CD4-positive, alpha-beta T cell treated with Interleukin-4 for 4 hours (primary cell): ENCODE data around the gene EML1.
A peak's percentile ranks its signal among the peaks of the same experiment; 100 is the strongest.
"Not testable (repeated sequence)": the region's sequence is repeated elsewhere in the genome, so short reads cannot be mapped to it uniquely, and the experiment has no call there.

Experiments used
- DNase-seq: peaks from one replicate; pipeline ENCODE4 v3.0.0-alpha.2; 2020

The EML1 gene

GRCh38 chr14:99945732-99946651, 152.8 kb downstream of the EML1 start:
- peak; percentile 0 for DNase-seq

GRCh38 chr14:99946652-99947489, 153.7 kb downstream of the EML1 start:
- DNase-seq: peak; percentile 39

DNA sequence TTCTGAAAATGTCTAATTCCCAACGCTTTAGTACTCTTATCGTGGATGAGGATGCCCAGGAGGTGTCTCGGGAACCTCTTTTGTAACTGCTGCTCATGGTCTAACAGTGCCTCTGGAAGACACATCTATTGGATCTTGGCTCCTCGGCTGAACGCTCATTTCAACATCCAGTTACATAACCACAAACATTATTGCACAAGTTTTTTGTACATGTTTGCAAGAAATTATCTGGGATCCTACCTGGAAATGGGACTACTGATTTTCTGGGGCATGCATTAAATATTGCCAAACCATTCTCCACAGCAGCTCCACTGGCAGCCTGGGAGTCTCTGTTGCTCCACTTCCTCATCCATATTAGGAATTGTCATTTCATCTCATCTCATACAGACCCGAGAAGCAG, 154.5 kb downstream of the EML1 start:
- DNase-seq: no peak

- DNase-seq: not testable (repeated sequence)
These were observed 156.0 kb downstream of the EML1 start for GRCh38 chr14:99949011-99949732.

DNA sequence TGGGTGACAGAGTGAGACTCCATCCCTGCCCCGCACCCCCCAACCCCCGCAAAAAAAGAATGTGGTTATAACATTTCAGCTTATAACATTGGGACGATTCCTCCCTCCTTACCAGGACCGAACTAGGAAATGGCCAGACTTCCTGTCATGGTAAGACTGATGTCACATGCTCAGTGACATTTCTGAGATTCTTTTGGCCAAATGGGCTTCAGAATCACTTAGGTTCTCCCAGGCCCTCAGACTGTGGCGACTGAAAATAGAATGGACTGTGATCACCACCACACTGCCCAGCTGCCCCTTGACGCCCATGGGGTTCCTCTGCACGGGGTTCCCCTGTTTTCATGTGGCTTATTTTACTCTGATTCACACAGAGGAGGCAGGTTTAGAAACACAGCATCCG, 157.0 kb downstream of the EML1 start:
- DNase-seq: no peak

GRCh38 chr14:99951085-99951484, 157.9 kb downstream of the EML1 start:
- DNase-seq: no peak

DNA sequence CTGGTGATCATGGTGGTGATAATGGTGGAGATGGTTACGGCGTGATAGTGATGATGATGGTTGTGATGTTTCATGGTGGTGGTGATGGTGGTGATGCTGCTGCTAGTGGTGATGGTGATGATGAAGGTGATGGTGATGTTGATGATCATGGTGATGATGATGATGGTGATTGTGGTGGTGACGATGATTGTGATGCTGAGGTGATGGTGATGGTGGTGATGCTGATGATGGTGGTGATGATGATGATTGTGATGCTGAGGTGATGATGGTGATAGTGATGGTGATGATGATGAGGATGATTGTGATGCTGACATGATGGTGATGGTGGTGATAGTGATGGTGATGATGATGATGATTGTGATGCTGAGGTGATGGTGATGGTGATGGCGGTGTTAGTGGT, 158.8 kb downstream of the EML1 start:
- no peak for DNase-seq

DNA sequence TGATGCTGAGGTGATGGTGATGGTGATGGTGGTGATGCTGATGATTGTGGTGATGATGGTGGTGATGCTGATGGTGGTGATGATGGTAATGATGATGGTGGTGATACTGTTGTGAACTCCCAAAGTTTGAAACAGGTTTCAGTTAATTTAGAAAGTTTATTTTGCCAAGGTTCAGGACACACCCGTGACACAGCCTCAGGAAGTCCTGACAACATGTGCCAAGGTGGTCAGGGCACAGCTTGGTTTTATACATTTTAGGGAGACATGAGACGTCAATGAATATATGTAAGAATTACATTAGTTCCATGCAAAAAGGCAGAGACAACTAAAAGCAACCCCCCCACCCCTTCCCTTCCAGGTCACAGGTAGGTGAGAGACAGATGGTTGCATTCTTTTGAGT, 159.2 kb downstream of the EML1 start:
- DNase-seq: no peak

DNA sequence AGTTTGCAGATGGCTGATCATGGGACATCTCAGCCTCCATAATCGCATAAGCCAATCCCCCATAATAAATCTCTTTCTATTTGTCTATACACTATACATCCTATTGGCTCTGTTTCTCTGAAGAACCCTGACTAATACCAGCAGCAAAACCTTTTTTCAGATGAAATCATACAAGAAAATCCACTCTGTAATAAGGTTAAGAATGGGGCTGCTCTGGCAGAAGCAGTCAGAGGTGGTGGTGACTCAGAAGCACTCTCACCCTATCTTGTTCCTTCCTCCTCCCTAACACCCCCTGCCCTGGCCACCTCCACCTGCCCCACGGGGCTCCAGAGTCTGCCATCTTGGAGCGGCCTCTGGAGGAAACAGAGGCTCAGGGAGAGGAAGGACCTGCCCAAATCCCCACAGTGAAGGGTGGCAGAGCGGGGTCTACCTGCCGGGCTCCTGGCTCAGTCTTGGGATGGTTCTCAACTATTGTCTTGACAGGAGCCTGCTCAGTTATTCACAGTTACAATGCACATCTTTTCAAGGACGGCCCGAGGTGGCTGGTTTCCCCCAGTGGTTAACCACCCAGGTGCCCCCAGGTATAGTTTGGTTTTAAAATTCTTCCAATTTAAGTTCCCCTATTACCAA, 162.7 kb downstream of the EML1 start:
- no peak for DNase-seq

GRCh38 chr14:99958380-99958779, 165.2 kb downstream of the EML1 start:
- DNase-seq: no peak

- DNase-seq: no peak
These were observed 168.8 kb downstream of the EML1 start for GRCh38 chr14:99961826-99962518.

- no peak for DNase-seq
These were observed 171.8 kb downstream of the EML1 start for GRCh38 chr14:99964979-99965378.

- DNase-seq: no peak
These were observed 173.0 kb downstream of the EML1 start for GRCh38 chr14:99966037-99966835.

GRCh38 chr14:99966912-99967311, 173.7 kb downstream of the EML1 start:
- DNase-seq: no peak

DNA sequence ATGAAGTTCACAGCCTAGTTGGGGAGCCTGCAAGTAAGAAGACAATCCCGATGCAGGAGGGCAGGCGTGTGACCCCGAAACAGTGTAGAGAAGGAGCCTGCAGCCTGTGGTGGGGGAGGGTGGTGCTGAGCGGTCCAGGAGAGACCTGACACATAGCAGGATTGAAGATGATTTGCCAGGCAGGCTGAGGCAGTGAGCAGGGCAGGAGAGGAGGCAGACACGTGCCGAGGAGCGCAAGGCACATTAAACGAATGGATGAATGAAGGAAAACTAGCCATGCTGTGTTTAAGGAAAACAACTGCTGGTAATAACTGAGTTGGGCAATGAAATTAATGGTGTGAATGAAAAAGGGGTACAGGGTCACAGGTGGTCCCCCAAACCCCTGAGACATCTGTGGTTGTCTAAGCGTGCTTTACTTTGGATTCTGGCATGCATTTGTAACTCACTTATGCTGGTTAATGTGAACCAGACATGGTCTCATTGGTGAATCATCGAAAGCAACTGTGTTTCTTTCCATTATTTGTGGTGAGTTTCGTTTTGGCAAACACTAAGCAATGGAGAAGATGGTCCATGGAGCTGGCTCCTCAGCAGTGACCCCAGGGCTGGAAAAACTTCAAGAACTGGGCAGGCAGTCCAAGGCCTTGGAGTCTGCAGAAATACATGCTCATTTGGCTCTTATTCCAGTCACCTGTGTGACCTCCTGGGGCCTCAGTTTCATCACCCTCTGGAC, 175.1 kb downstream of the EML1 start:
- DNase-seq: no peak

- DNase-seq: no peak
These were observed 175.7 kb downstream of the EML1 start for GRCh38 chr14:99968941-99969340.

- DNase-seq: no peak
These were observed 176.6 kb downstream of the EML1 start for GRCh38 chr14:99969673-99970322.

DNA sequence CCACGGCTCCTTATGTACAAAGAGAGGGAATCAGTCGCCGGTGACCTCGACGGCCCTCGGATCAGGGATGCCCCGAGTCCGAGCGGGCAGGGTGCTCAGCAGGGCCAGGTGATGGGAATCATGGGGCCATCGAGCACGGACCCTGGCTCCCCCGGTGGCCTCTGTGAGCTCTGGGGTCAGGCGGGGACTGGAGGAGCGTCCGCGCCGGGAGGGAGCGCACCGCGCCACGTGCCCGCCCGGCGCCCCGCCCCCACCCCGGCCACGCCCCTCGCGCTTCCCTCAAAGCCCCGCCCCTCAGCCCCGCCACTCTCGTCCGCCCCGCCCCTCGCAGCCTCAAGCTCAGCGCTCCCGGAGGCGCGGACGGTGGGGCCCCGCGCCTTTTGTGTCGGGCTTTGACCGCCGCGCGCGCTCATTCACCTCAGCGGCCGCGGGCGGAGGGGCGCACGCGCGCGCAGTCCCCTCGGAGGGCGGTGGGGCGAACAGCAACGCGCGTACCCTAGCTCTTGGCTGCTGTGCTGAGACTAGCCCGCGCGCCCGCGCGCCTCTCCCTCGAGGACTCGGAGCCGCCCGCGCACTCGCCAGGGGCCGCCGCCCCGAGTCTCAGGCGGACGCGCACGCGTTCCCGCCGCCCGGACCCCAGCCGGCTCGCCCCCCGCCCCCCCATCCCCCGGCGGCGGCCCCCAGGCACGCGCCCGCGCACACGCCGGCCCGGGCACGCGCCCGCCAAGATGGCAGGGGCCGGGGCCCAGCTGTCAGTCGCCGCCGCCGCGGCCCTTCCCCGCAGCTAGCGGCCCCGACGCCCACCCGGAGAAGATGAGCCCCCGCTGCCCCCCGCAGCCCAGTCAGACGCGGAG, 178.1 kb downstream of the EML1 start:
- DNase-seq: peak; percentile 65
